Vagina (tissue), 2 donors: ENCODE results near the gene CALD1.

Experiments used
- CTCF ChIP-seq, 3 experiments: fragments of 450-650 bp in 2 of 3; fragments of 200-600 bp in 1 of 3; sonication (generic) in 1 of 3; IDR thresholded peaks; one replicate each; pipeline ENCODE4 v1.5.1; 2017 to 2019; ENCODE audit warnings: antibody characterized with exemption in 3 of 3, mild to moderate bottlenecking in 2 of 3, moderate library complexity in 2 of 3
- POLR2AphosphoS5 ChIP-seq, 2 donors: sonication (generic); formaldehyde crosslinking; IDR thresholded peaks; one replicate each; pipeline ENCODE4 v1.9.0; 2017; ENCODE audit warnings: antibody characterized with exemption in 2 of 2, mild to moderate bottlenecking in 2 of 2, low read depth in 1 of 2; ENCODE audit not compliant: insufficient read depth in 1 of 2

- TF ChIP-seq CTCF (IDR thresholded peaks at IDR 0.05) (no peak), POLR2AphosphoS5 (IDR thresholded peaks at IDR 0.05; ENCODE audit: insufficient read depth in 1 of 2, low read depth in 1 of 2) (no peak)
These were observed 167.9 kb downstream of the CALD1 start for GRCh38 chr7:134947329-134947728.
